ENCODE data around the gene BCLAF3.

DNA sequence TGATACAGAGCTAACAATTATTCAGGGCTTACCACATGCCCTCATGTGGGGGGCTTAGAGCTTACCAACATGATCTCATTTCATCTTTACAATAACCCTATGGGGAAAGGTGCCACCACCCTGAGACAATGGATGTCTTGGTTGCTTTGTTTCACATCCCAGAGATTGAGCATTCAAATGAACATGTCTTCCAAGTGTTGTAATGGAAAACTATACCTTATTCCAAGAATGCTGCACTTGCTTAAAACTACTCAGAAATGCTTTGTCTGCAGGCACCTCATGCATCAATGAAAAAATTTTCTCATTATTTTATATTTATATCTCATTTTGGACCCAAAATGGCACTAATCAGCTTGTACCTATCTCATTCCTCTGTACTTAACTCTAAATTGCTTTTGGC lies 34.6 kb downstream of the BCLAF3 start:
- TF ChIP-seq, protein P1, sequence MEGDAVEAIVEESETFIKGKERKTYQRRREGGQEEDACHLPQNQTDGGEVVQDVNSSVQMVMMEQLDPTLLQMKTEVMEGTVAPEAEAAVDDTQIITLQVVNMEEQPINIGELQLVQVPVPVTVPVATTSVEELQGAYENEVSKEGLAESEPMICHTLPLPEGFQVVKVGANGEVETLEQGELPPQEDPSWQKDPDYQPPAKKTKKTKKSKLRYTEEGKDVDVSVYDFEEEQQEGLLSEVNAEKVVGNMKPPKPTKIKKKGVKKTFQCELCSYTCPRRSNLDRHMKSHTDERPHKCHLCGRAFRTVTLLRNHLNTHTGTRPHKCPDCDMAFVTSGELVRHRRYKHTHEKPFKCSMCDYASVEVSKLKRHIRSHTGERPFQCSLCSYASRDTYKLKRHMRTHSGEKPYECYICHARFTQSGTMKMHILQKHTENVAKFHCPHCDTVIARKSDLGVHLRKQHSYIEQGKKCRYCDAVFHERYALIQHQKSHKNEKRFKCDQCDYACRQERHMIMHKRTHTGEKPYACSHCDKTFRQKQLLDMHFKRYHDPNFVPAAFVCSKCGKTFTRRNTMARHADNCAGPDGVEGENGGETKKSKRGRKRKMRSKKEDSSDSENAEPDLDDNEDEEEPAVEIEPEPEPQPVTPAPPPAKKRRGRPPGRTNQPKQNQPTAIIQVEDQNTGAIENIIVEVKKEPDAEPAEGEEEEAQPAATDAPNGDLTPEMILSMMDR (IDR thresholded peaks at IDR 0.05): no peak
- TF ChIP-seq POLR2AphosphoS5 (IDR thresholded peaks at IDR 0.05; ENCODE audit: insufficient read depth in 1 of 2, low read depth in 1 of 2) (no peak), POLR2A (IDR thresholded peaks at IDR 0.05) (no peak)
